Upper lobe of left lung (tissue), 4 donors: Measurements from ENCODE around the gene DDR2.

Experiments used
- POLR2A ChIP-seq, 4 donors: fragments of 450-650 bp; IDR thresholded peaks; one replicate each; pipeline ENCODE4 v1.5.1; 2016 to 2017; ENCODE audit warnings: antibody characterized with exemption in 4 of 4, mild to moderate bottlenecking in 2 of 4
- TF ChIP-seq, protein P1 (sequence below), 6 experiments: fragments of 450-650 bp in 4 of 6; fragments of 200-600 bp in 2 of 6; sonication (generic) in 2 of 6; IDR thresholded peaks; one replicate each; pipeline ENCODE4 v1.5.1; 2016 to 2019; ENCODE audit warnings: antibody characterized with exemption in 6 of 6

DNA sequence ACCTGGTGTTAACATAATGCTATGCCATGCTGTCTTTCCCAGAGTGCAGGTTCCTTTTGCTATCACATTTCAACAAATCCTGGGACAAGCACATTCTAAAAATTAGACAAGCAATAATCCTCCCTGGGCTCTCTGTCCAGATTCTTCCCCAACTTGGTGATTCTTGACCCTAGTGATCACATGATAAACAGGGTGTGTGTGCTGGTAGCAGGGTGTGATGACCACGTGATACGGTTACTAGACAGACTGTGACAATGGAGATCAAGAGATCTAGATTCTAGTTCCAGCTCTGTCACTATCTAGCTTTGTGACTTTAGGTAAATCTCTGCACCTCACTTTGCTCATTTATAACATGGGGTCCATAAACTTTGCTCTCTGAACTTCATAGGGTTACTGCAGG is 96.3 kb downstream of the DDR2 start:
- TF ChIP-seq, protein P1, sequence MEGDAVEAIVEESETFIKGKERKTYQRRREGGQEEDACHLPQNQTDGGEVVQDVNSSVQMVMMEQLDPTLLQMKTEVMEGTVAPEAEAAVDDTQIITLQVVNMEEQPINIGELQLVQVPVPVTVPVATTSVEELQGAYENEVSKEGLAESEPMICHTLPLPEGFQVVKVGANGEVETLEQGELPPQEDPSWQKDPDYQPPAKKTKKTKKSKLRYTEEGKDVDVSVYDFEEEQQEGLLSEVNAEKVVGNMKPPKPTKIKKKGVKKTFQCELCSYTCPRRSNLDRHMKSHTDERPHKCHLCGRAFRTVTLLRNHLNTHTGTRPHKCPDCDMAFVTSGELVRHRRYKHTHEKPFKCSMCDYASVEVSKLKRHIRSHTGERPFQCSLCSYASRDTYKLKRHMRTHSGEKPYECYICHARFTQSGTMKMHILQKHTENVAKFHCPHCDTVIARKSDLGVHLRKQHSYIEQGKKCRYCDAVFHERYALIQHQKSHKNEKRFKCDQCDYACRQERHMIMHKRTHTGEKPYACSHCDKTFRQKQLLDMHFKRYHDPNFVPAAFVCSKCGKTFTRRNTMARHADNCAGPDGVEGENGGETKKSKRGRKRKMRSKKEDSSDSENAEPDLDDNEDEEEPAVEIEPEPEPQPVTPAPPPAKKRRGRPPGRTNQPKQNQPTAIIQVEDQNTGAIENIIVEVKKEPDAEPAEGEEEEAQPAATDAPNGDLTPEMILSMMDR (IDR thresholded peaks at IDR 0.05): no peak
- TF ChIP-seq POLR2A (IDR thresholded peaks at IDR 0.05): no peak
